Sigmoid colon (tissue), 7 donors: ENCODE data around the gene SOX6. TPM values are rescaled to one million over a fixed set of nuclear protein-coding genes. Genes with fewer than 3 reads are reported as not detected.
"Not testable (repeated sequence)": the region's sequence is repeated elsewhere in the genome, so short reads cannot be mapped to it uniquely, and the experiment has no call there.

Experiments used
- DNase-seq: peaks from one replicate; pipeline ENCODE4 v3.0.0-alpha.2; 2019
- H3K27ac ChIP-seq, 4 donors: fragments of 200-600 bp; sonication (generic); one replicate each; pipeline ENCODE4 v1.5.1; 2016 to 2019; ENCODE audit warnings: mild to moderate bottlenecking in 1 of 4
- H3K27me3 ChIP-seq, 3 donors: fragments of 200-600 bp; sonication (generic); one replicate each; pipeline ENCODE4 v1.5.1; 2019; ENCODE audit warnings: mild to moderate bottlenecking in 1 of 3
- H3K36me3 ChIP-seq, 4 donors: fragments of 200-600 bp; sonication (generic); one replicate each; pipeline ENCODE4 v1.5.1; 2016 to 2019
- H3K4me1 ChIP-seq, 4 donors: fragments of 200-600 bp; sonication (generic); one replicate each; pipeline ENCODE4 v1.5.1; 2017 to 2019
- H3K4me3 ChIP-seq, 4 donors: fragments of 200-600 bp; sonication (generic); one replicate each; pipeline ENCODE4 v1.5.1; 2017 to 2019; ENCODE audit warnings: mild to moderate bottlenecking in 2 of 4, moderate library complexity in 1 of 4
- H3K9me3 ChIP-seq, 4 donors: fragments of 200-600 bp in 3 of 4; sonication (generic) in 3 of 4; one replicate each; pipeline versions ENCODE4 v1.5.1 to v1.6.1; 2013 to 2019
- CTCF ChIP-seq, 4 experiments: fragments of 450-650 bp in 3 of 4; fragments of 200-600 bp in 1 of 4; IDR thresholded peaks; one replicate each; pipeline ENCODE4 v1.5.1; 2016 to 2019; ENCODE audit warnings: antibody characterized with exemption in 4 of 4, mild to moderate bottlenecking in 3 of 4, moderate library complexity in 2 of 4
- EP300 ChIP-seq, 4 donors: sonication (generic); formaldehyde crosslinking; IDR thresholded peaks; one replicate each; pipeline ENCODE4 v1.6.1; 2017; ENCODE audit warnings: antibody characterized with exemption in 4 of 4
- POLR2A ChIP-seq, 2 donors: fragments of 450-650 bp; IDR thresholded peaks; one replicate each; pipeline ENCODE4 v1.6.1; 2016; ENCODE audit warnings: antibody characterized with exemption in 2 of 2, mild to moderate bottlenecking in 2 of 2, moderate library complexity in 2 of 2
- POLR2AphosphoS5 ChIP-seq, 4 donors: sonication (generic); formaldehyde crosslinking; IDR thresholded peaks; one replicate each; pipeline ENCODE4 v1.6.1; 2017; ENCODE audit warnings: antibody characterized with exemption in 4 of 4
- WGBS, 2 donors: extraction: QIAGEN DNeasy Blood & Tissue Kit; methylation state at CpG; one replicate each; pipeline ENCODE4 v1.1.7; 2013; 5-methylcytosine and 5-hydroxymethylcytosine counted together
- intact Hi-C: fragments of 100-400 bp; cut with DNase I; formaldehyde crosslinking; loops from one replicate; pipeline ENCODE4 v1.15.1; 2023
- polyA plus RNA-seq, 3 donors: library from polyadenylated mRNA; stranded (reverse); fragments of 200-250 nt; gene quantifications; one replicate each; pipeline ENCODE4 v1.2.3, GENCODE V29; 2013
- total RNA-seq, 4 donors: library from RNA; depleted of rRNA; stranded (reverse); fragments of >200 nt; gene quantifications; one replicate each; pipeline ENCODE4 v1.1.0, GENCODE V29; 2016
- donor health status: healthy with polysubstance abuse.
- donor health status: Bipolar disorder and iron deficiency.
- donor health status: healthy.

SOX6 gene
- total and polyA plus RNA-seq, 7 donors = 0.46 to 6.1 (median 1.7) TPM

DNA sequence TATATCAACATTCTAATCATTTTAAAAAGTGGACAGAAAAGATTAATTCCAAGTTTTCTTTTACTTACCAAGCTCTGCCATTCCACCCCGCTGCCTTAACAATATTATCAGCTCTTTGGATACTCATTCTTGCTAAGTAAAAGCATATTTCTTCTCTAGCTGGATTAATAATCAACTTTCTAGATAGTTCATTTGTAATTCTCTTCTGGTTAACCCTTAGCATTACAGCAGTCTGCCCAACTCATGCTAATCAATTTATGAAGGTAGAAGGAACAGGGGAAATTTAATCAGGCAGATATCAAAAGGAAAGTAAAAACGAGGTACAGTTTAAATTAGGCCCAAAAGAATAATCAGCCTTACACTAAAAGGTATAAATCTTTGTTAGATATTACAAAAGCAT lies 41.0 kb upstream of the SOX6 start:
- Histone ChIP-seq H3K36me3 (no peaks in the 10 kb centered on the region), H3K9me3 (no peaks in the 10 kb centered on the region), H3K27me3 (no peaks in the 10 kb centered on the region), H3K4me1 (no peaks in the 10 kb centered on the region), H3K4me3 (no peak overlapping the region), H3K27ac (no peak overlapping the region)
- 17 to 60% methylated on average over 2 of the region's 2 CpGs for WGBS, 2 donors
- intact Hi-C loops = no loop called here
- no peak for DNase-seq
- TF ChIP-seq EP300 (IDR thresholded peaks at IDR 0.05) (no peak), CTCF (IDR thresholded peaks at IDR 0.05) (no peak), POLR2A (IDR thresholded peaks at IDR 0.05) (no peak), POLR2AphosphoS5 (IDR thresholded peaks at IDR 0.05) (no peak)

GRCh38 chr11:16395601-16396000 lies 39.3 kb upstream of the SOX6 start:
- Histone ChIP-seq H3K27ac (no peak overlapping the region), H3K4me1 (no peaks in the 10 kb centered on the region), H3K36me3 (no peaks in the 10 kb centered on the region), H3K27me3 (no peaks in the 10 kb centered on the region), H3K9me3 (no peaks in the 10 kb centered on the region), H3K4me3 (no peak overlapping the region)
- no peak for TF ChIP-seq POLR2A (IDR thresholded peaks at IDR 0.05)
- TF ChIP-seq CTCF (IDR thresholded peaks at IDR 0.05) = no peak
- no peak for TF ChIP-seq EP300 (IDR thresholded peaks at IDR 0.05)
- no peak for TF ChIP-seq POLR2AphosphoS5 (IDR thresholded peaks at IDR 0.05)
- DNase-seq = no peak
- intact Hi-C loops = no loop called here
- 71 to 76% methylated on average over 1 of the region's 1 CpG for WGBS, 2 donors

- Histone ChIP-seq H3K4me3 (no peak overlapping the region), H3K36me3 (no peaks in the 10 kb centered on the region), H3K27me3 (no peaks in the 10 kb centered on the region), H3K4me1 (no peaks in the 10 kb centered on the region), H3K27ac (no peak overlapping the region), H3K9me3 (no peaks in the 10 kb centered on the region)
- no peak for DNase-seq
- TF ChIP-seq POLR2A (IDR thresholded peaks at IDR 0.05) = no peak
- intact Hi-C loops = no loop called here
- WGBS, 2 donors = 78 to 87% methylated on average over 4 of the region's 4 CpGs
Observed at GRCh38 chr11:16394947-16395346, 38.6 kb upstream of the SOX6 start.

GRCh38 chr11:16393340-16393739 lies 37.0 kb upstream of the SOX6 start:
- TF ChIP-seq CTCF (IDR thresholded peaks at IDR 0.05) (no peak), POLR2AphosphoS5 (IDR thresholded peaks at IDR 0.05) (no peak), POLR2A (IDR thresholded peaks at IDR 0.05) (no peak), EP300 (IDR thresholded peaks at IDR 0.05) (no peak)
- intact Hi-C loops = no loop called here
- no peaks in the 10 kb centered on the region for H3K4me1 ChIP-seq
- H3K4me3 ChIP-seq = no peak overlapping the region
- H3K27me3 ChIP-seq = no peaks in the 10 kb centered on the region
- DNase-seq = no peak
- no peak overlapping the region for H3K27ac ChIP-seq
- no peaks in the 10 kb centered on the region for H3K36me3 ChIP-seq
- no peaks in the 10 kb centered on the region for H3K9me3 ChIP-seq

- Histone ChIP-seq H3K27ac (no peak overlapping the region), H3K36me3 (no peaks in the 10 kb centered on the region), H3K4me1 (no peaks in the 10 kb centered on the region), H3K4me3 (no peak overlapping the region), H3K27me3 (no peaks in the 10 kb centered on the region), H3K9me3 (no peaks in the 10 kb centered on the region)
- TF ChIP-seq POLR2AphosphoS5 (IDR thresholded peaks at IDR 0.05) (no peak), CTCF (IDR thresholded peaks at IDR 0.05) (no peak), EP300 (IDR thresholded peaks at IDR 0.05) (no peak), POLR2A (IDR thresholded peaks at IDR 0.05) (no peak)
- DNase-seq = no peak
- intact Hi-C loops = no loop called here
Observed at GRCh38 chr11:16392616-16393015, 36.3 kb upstream of the SOX6 start.

DNA sequence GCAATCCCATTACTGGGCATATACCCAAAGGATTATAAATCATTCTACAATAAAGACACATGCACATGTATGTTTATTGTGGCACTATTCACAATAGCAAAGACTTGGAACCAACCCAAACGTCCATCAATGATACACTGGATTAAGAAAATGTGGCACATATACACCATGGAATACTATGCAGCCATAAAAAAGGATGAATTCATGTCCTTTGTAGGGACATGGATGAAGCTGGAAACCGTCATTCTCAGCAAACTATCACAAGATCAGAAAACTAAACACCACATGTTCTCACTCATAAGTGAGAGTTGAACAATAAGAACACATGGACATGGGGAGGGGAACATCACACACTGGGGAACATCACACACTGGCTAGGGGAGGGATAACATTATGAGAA lies 34.5 kb upstream of the SOX6 start:
- H3K9me3 ChIP-seq, H3K27me3 ChIP-seq, H3K36me3 ChIP-seq, intact Hi-C loops, H3K4me3 ChIP-seq, H3K4me1 ChIP-seq, DNase-seq, H3K27ac ChIP-seq: not testable (repeated sequence)
- 73 to 74% methylated on average over 2 of the region's 2 CpGs for WGBS, 2 donors
